Ishikawa (cell line): Measurements from ENCODE around the gene BMP2K.

Experiments
- CEBPB ChIP-seq: IDR thresholded peaks from 2 replicates; pipeline ENCODE4 v1.6.1; 2012
- CREB1 ChIP-seq: IDR thresholded peaks from 2 replicates; pipeline ENCODE4 v1.6.1; 2012; ENCODE audit warnings: low read depth
- EGR1 ChIP-seq: IDR thresholded peaks from 2 replicates; pipeline ENCODE4 v1.6.1; 2012
- EP300 ChIP-seq: IDR thresholded peaks from 2 replicates; pipeline ENCODE4 v1.6.1; 2012; ENCODE audit warnings: borderline replicate concordance
- FOXM1 ChIP-seq: IDR thresholded peaks from 2 replicates; pipeline ENCODE4 v1.6.1; 2012; ENCODE audit warnings: low read depth, borderline replicate concordance
- MAX ChIP-seq: IDR thresholded peaks from 2 replicates; pipeline ENCODE4 v1.6.1; 2012
- NFIC ChIP-seq: IDR thresholded peaks from 2 replicates; pipeline ENCODE4 v1.6.1; 2012
- RAD21 ChIP-seq: IDR thresholded peaks from 2 replicates; pipeline ENCODE4 v1.6.1; 2012; ENCODE audit warnings: low read depth
- REST ChIP-seq: IDR thresholded peaks from 2 replicates; pipeline ENCODE4 v1.6.1; 2012; ENCODE audit warnings: low read depth, mild to moderate bottlenecking
- TAF1 ChIP-seq: IDR thresholded peaks from 2 replicates; pipeline ENCODE4 v1.6.1; 2012; ENCODE audit warnings: low read depth, mild to moderate bottlenecking
- TCF12 ChIP-seq: IDR thresholded peaks from 2 replicates; pipeline ENCODE4 v1.6.1; 2012; ENCODE audit warnings: low read depth
- TEAD4 ChIP-seq: IDR thresholded peaks from 2 replicates; pipeline ENCODE4 v1.6.1; 2012
- USF1 ChIP-seq: IDR thresholded peaks from 2 replicates; pipeline ENCODE4 v1.6.1; 2012
- YY1 ChIP-seq: IDR thresholded peaks from 2 replicates; pipeline ENCODE4 v1.6.1; 2012; ENCODE audit warnings: low read depth

- TF ChIP-seq TAF1, result no peak
- no peak for TF ChIP-seq FOXM1
- no peak for TF ChIP-seq MAX
- TF ChIP-seq USF1, result no peak
- no peak for TF ChIP-seq NFIC
- no peak for TF ChIP-seq EP300
- TF ChIP-seq CEBPB, result no peak
- no peak for TF ChIP-seq CREB1
- no peak for TF ChIP-seq TEAD4
- no peak for TF ChIP-seq REST
- no peak for TF ChIP-seq YY1
- no peak for TF ChIP-seq EGR1
- TF ChIP-seq TCF12, result no peak
- TF ChIP-seq RAD21, result no peak
These were observed 160.8 kb downstream of the BMP2K start for GRCh38 chr4:78936989-78937388.
